NCI-H526 (cell line): ENCODE measurements around the gene AMN1.

Source experiments
- DNase-seq, 2 experiments: peaks; one replicate each; lab custom pipeline; 2025; lab: John Stamatoyannopoulos, UW

Gene AMN1

DNA sequence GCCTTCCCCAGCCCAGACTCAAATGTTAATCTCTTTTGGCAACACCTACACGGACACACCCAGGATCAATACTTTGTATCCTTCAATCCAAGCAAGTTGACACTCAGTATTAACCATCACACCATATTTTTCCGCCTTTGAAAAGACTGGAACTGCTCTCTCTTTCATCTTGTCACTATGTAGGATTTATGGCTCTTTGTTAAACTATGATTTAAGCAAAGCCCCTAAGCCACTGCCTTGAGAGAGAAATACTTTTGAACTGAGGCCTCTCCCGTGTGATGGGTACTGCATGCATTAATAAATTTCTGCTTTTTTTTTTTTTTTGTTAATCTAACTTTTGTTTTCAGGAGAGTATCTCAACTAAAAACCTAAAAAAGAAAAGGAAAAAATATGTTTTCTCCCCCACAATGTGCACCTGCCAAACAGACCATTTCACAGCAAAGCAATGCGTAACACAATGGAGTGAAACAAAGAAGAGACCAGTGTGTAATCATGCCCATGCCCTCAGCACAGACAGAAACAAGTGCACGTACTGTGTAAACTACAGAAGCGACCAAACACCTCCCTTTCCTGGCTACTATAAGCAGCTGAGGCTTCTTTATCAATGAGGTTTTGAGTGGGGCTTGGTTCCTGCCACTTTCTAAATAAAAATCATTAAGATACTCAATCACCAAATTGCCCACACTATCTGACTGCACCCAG is 97.6 kb downstream of the AMN1 start:
- no peak for DNase-seq

DNA sequence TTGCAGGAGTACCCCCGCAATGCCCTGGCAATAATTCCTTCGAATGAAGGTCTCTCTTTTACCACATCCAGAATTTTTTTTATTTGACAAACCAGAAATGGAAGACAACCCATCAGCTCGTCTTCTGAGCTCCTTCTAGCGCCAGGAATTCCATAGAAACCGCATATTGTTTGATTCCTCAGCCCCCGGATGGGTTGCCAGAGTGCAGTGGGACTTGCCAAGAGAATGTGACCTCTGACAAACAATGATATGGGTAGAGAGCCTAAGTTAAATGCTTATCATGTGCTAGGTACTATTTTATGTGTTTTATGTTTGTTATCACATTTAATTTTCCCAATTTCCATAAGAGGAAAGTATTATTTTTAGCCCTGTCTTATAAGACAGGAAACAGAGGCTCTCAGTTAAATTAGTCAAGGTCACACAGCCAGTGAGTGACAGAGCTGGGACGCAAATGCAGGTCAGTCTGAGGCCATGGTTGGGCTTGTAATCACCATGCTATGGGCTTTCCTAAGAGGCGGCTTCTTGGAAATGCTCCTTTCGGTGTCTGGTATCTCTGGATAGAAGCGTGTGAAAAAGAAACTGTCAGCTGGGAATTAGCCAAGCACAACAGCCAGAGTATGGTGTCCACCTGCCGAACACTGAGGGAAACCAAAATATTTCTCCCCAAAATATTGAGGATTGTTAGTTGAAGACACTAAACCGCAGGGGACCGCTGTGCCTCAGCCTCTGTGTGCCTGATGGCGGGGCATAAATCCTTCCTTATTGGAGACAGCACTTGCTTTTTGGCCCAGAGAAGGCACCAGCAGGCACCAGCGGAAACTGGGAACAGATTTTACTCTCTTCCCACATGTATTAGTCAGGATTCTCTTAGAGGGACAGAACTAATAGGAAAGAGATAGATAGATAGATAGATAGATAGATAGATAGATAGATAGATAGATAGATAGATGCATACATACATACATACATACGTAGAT is 98.8 kb downstream of the AMN1 start:
- DNase-seq = no peak

DNA sequence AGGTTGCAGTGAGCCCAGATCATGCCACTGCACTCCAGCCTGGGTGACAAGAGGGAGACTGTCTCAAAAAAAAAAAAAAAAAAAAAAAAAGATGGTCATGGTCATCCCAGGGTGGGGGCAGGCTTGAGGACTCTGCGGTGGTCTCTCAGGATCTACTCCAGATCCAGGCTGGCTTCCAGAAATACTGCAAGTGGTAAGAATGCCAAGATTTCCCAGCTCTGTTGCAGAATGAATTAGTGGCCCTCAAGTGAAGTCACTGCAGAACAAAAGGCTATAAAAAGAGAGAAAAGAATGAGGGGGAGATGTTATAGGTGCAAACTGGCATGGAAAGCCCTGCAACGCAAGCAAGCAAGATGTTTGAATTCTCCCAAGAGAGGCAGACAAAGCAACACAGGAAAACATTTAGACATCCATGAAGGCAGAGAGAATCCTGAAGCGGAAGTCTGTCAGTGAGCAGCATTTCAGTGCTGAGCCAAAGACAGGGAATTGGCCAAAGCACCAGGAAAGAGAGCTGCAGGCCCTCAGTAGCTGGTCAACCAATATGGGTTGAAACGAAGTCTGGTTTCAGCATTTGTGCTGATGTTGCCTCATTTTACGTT is 101.3 kb downstream of the AMN1 start:
- DNase-seq = no peak

DNA sequence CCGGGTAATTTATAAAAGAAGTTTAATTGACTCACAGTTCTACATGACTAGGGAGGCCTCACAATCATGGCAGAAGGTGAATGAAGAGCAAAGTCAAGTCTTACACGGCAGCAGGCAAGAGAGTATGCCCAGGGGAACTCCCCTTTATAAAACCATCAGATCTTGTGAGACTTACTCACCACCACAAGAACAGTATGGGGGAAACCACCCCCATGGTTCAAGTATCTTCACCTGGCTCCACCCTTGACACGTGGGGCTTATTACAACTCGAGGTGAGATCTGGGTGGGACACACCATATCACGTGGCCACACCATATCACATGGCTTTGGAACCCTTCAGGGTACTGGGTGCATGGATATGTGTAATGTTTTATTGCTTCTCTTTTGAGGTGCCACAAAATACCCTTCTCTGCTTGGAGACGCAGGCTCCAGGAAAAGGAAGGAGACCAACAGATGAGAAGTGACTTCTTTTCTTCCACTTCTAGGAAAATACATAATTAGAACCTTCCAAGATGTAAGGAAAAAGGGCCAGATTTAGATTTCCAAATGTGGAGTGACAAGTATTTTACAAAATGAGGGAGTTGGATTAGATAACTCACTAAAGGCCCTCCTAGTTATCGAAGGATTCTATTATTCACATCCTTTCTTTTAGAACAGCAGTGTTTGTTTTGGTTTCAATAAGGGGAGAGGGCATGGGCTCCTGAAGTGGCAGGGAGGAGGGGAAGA is 102.4 kb downstream of the AMN1 start:
- no peak for DNase-seq

DNA sequence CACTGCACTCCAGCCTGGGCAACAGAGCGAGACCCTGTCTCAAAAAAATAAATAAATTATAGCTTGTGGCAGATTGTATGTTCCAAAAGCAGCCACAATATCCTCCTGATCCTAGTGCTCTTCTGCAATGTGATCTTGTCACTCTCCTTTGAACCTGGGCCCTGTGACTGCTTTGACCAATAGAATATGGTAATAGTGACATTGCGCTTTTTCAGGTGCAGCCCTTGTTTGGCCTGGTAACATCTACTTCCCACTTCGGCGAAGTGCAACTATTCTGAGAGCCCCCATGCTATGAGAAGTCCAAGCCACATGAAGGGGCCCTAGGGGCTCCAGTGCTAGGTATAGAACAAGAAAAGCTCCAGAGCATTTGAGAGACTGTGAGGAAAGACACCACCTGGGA is 106.8 kb downstream of the AMN1 start:
- DNase-seq = no peak
